IMR-90 (cell line): Measurements from ENCODE around the gene DRD4. TPM values are rescaled to one million over a fixed set of nuclear protein-coding genes. Genes with fewer than 3 reads are reported as not detected.

Experiments
- ATAC-seq: fragments of 200-7000 bp; cut with Tn5 transposase; 2 replicates; pipeline ENCODE4 v1.9.1; 2020; ENCODE audit warnings: low read depth, mild to moderate bottlenecking, moderate library complexity
- BruUV-seq: library from RNA; stranded (reverse); fragments of 400-500 nt; replicated peaks from 2 replicates; lab custom pipeline; 2021; lab: Mats Ljungman, UMichigan
- CTCF ChIA-PET: fragments of 300-600 bp; formaldehyde crosslinking; extraction: SDS; loops from one replicate; lab custom pipeline; 2021; ENCODE audit warnings: antibody characterized with exemption; lab: Yijun Ruan, JAX
- POLR2A ChIA-PET: fragments of 300-600 bp; sonication (Branson Sonifier 250); formaldehyde crosslinking; loops from one replicate; lab custom pipeline; 2022; ENCODE audit warnings: antibody characterized with exemption; ENCODE audit not compliant: unreplicated experiment; lab: Charles Lee
- DNase-seq: peaks from one replicate; pipeline ENCODE4 v3.0.0; 2013
- H2AFZ ChIP-seq: replicated peaks from 2 replicates; pipeline ENCODE3; 2013; ENCODE audit warnings: low read length, mild to moderate bottlenecking; ENCODE audit not compliant: poor library complexity
- H2AK5ac ChIP-seq: 2 replicates; pipeline ENCODE4 v1.6.1; 2013; ENCODE audit warnings: low read depth, low read length, inconsistent platforms
- H2AK9ac ChIP-seq: replicated peaks from 2 replicates; pipeline ENCODE3; 2013; ENCODE audit warnings: mild to moderate bottlenecking, low read depth, low read length, moderate library complexity; ENCODE audit not compliant: poor library complexity
- H2BK120ac ChIP-seq: 2 replicates; pipeline ENCODE4 v1.6.1; 2013; ENCODE audit warnings: low read depth, low read length, inconsistent platforms
- H2BK15ac ChIP-seq: 3 replicates; pipeline ENCODE4 v1.6.1; 2013; ENCODE audit warnings: low read depth, low read length, inconsistent platforms
- H2BK20ac ChIP-seq: 2 replicates; pipeline ENCODE4 v1.6.1; 2013; ENCODE audit warnings: low read depth, mild to moderate bottlenecking, inconsistent platforms, low read length, moderate library complexity
- H2BK5ac ChIP-seq: 2 replicates; pipeline ENCODE4 v1.6.1; 2013; ENCODE audit warnings: mild to moderate bottlenecking, low read depth, low read length, inconsistent platforms; ENCODE audit not compliant: poor library complexity, severe bottlenecking
- H3K14ac ChIP-seq: replicated peaks from 2 replicates; pipeline ENCODE4 v1.6.1; 2013; ENCODE audit warnings: low read depth, low read length, inconsistent platforms
- H3K18ac ChIP-seq: 2 replicates; pipeline ENCODE4 v1.6.1; 2013; ENCODE audit warnings: low read depth, low read length, control low read depth
- H3K23ac ChIP-seq: 2 replicates; pipeline ENCODE4 v1.6.1; 2013; ENCODE audit warnings: low read depth, low read length, inconsistent platforms
- H3K27ac ChIP-seq: 2 replicates; pipeline ENCODE4 v1.5.1; 2013; ENCODE audit warnings: mild to moderate bottlenecking, control low read depth, low read length; ENCODE audit not compliant: insufficient read depth
- H3K27me3 ChIP-seq: 2 replicates; pipeline ENCODE4 v1.6.1; 2013; ENCODE audit warnings: low read length; ENCODE audit not compliant: control insufficient read depth, insufficient read depth
- H3K36me3 ChIP-seq: 2 replicates; pipeline ENCODE4 v1.6.1; 2013; ENCODE audit warnings: low read length, mixed read lengths; ENCODE audit not compliant: control insufficient read depth, insufficient read depth
- H3K4ac ChIP-seq: 2 replicates; pipeline ENCODE4 v1.6.1; 2013; ENCODE audit warnings: low read depth, low read length, inconsistent platforms
- H3K4me1 ChIP-seq: 2 replicates; pipeline ENCODE4 v1.6.1; 2013; ENCODE audit warnings: low read length, mixed read lengths; ENCODE audit not compliant: control insufficient read depth, insufficient read depth
- H3K4me2 ChIP-seq: 2 replicates; pipeline ENCODE4 v1.6.1; 2013; ENCODE audit warnings: low read depth, mild to moderate bottlenecking, control low read depth, low read length, moderate library complexity
- H3K4me3 ChIP-seq: 2 replicates; pipeline ENCODE4 v1.5.1; 2013; ENCODE audit warnings: low read depth, mild to moderate bottlenecking, control low read depth, low read length, moderate library complexity; ENCODE audit not compliant: insufficient read depth
- H3K56ac ChIP-seq: 2 replicates; pipeline ENCODE4 v1.6.1; 2013; ENCODE audit warnings: low read length, inconsistent platforms; ENCODE audit not compliant: insufficient read depth; ENCODE audit errors: extremely low read depth
- H3K79me1 ChIP-seq, 2 experiments: 2 replicates each; pipeline ENCODE4 v1.6.1; 2013; ENCODE audit warnings: low read length in 2 of 2, inconsistent platforms in 1 of 2, low read depth in 1 of 2
- H3K9ac ChIP-seq: 2 replicates; pipeline ENCODE4 v1.6.1; 2013; ENCODE audit warnings: low read depth, low read length, control low read depth
- H3K9me1 ChIP-seq: 2 replicates; pipeline ENCODE4 v1.6.1; 2013; ENCODE audit warnings: low read length, inconsistent platforms; ENCODE audit not compliant: insufficient read depth
- H3K9me3 ChIP-seq: 2 replicates; pipeline ENCODE4 v1.6.1; 2013; ENCODE audit warnings: low read length; ENCODE audit not compliant: control insufficient read depth, insufficient read depth
- H4K20me1 ChIP-seq: 2 replicates; pipeline ENCODE4 v1.6.1; 2013; ENCODE audit warnings: low read length, inconsistent platforms; ENCODE audit not compliant: insufficient read depth
- H4K5ac ChIP-seq: 2 replicates; pipeline ENCODE4 v1.6.1; 2013; ENCODE audit warnings: mild to moderate bottlenecking, low read depth, low read length, control low read depth
- H4K8ac ChIP-seq, 2 experiments: 2 replicates each; pipeline ENCODE4 v1.6.1; 2013; ENCODE audit warnings: low read depth in 2 of 2, low read length in 2 of 2, control low read depth in 1 of 2, inconsistent platforms in 1 of 2
- H4K91ac ChIP-seq: 2 replicates; pipeline ENCODE4 v1.6.1; 2013; ENCODE audit warnings: low read depth, low read length, inconsistent platforms; ENCODE audit not compliant: insufficient read depth
- BHLHE40 ChIP-seq: fragments of 150-350 bp; IDR thresholded peaks from 2 replicates; pipeline ENCODE4 v1.6.1; 2016; ENCODE audit warnings: mild to moderate bottlenecking, low read depth, low read length
- CTCF ChIP-seq: conservative IDR thresholded peaks from 2 replicates; pipeline ENCODE4 v1.5.1; 2012; ENCODE audit warnings: mild to moderate bottlenecking, low read depth, low read length, improper control_type of control experiment
- RFX5 ChIP-seq: IDR thresholded peaks from 2 replicates; pipeline ENCODE4 v1.8.0; 2012; ENCODE audit warnings: low read depth, mild to moderate bottlenecking, low read length, moderate library complexity
- SMC3 ChIP-seq: fragments of 150-350 bp; IDR thresholded peaks from 2 replicates; pipeline ENCODE4 v1.6.1; 2016; ENCODE audit warnings: low read depth, mild to moderate bottlenecking, antibody characterized with exemption, low read length, moderate library complexity
- USF2 ChIP-seq: fragments of 150-350 bp; IDR thresholded peaks from 2 replicates; pipeline ENCODE4 v1.6.1; 2017; ENCODE audit warnings: mild to moderate bottlenecking, antibody characterized with exemption, low read length, low read depth
- WGBS, 2 experiments: methylation state at CpG; one replicate each; pipeline versions ENCODE4 v1.1.5 to v1.1.7; 2013; ENCODE audit warnings: missing lambda C conversion rate in 2 of 2; ENCODE audit not compliant: insufficient read length in 1 of 2; ENCODE audit errors: extremely low coverage in 2 of 2; 5-methylcytosine and 5-hydroxymethylcytosine counted together
- dilution Hi-C: fragments of 300-500 bp; cut with HindIII; formaldehyde crosslinking; loops from one replicate; pipeline ENCODE4 v1.14.3; 2018; ENCODE audit warnings: low sequenced_read_pairs; ENCODE audit not compliant: unreplicated experiment
- in situ Hi-C: fragments of 300-500 bp; cut with MboI; formaldehyde crosslinking; loops from 3 replicates; pipeline ENCODE4 v1.14.3; 2019; ENCODE audit warnings: low sequenced_read_pairs, inconsistent platforms, mixed read lengths
- intact Hi-C: fragments of 100-400 bp; cut with micrococcal nuclease; formaldehyde crosslinking; loops from 2 replicates; pipeline ENCODE4 v1.10.0; 2022
- polyA plus RNA-seq, 3 experiments: library from polyadenylated mRNA; depleted of rRNA; stranded (reverse); fragments of >200 nt; gene quantifications; 2 replicates each; pipeline ENCODE4 v1.2.3, GENCODE V29; 2012; ENCODE audit warnings: low replicate concordance in 1 of 3
- total RNA-seq: library from RNA; depleted of rRNA; stranded (reverse); fragments of >200 nt; gene quantifications from 2 replicates; pipeline ENCODE4 v1.2.3, GENCODE V29; 2012

DRD4 gene
- total and polyA plus RNA-seq, 2 of the 4 experiments (the other 2 are of a cell fraction), result not detected

GRCh38 chr11:687751-688150 is 50.7 kb downstream of the DRD4 start (continued):
- TF ChIP-seq CTCF (no peak), BHLHE40 (no peak), SMC3 (no peak), RFX5 (no peak)

GRCh38 chr11:688681-689080 is 51.6 kb downstream of the DRD4 start:
- H2BK20ac ChIP-seq, result no peak overlapping the region
- ChIA-PET POLR2A (no interaction called here), CTCF (interaction anchor here (0.6 kb wide), 1 partner anchor 642 kb away, joined by 4 read pairs; no protein-coding TSS in a partner anchor)
- H3K9me1 ChIP-seq, result peaks cover 12% of the 10 kb centered on the region; the same call in 1 of the 2 replicates
- no peak overlapping the region for H2BK120ac ChIP-seq
- intact Hi-C loops (no loop called here), dilution Hi-C loops (no loop called here), in situ Hi-C loops (no loop called here)
- H4K8ac ChIP-seq, result no peak overlapping the region
- no peak overlapping the region for H3K4ac ChIP-seq
- H3K23ac ChIP-seq, result no peak overlapping the region
- H4K5ac ChIP-seq, result no peak overlapping the region
- H3K56ac ChIP-seq, result no peak overlapping the region
- H3K4me1 ChIP-seq, result peaks cover 6% of the 10 kb centered on the region; the same call in 1 of the 2 replicates
- peaks cover 42% of the 10 kb centered on the region for H3K36me3 ChIP-seq
- H4K91ac ChIP-seq, result no peak overlapping the region
- H2BK5ac ChIP-seq, result no peak overlapping the region
- no peak overlapping the region for H3K4me3 ChIP-seq
- H3K27me3 ChIP-seq, result no peaks in the 10 kb centered on the region
- no TSS peak for BruUV-seq
- DNase-seq (no peak), ATAC-seq (no peak)
- H3K9ac ChIP-seq, result no peak overlapping the region
- no peak overlapping the region for H3K14ac ChIP-seq
- no peak overlapping the region for H3K4me2 ChIP-seq
- no peak overlapping the region for H2BK15ac ChIP-seq
- 100% methylated on average over 7 of the region's 9 CpGs; no CpG with 5 or more reads in 1 of the 2 experiments for WGBS, 2 experiments
- no peak overlapping the region for H2AK5ac ChIP-seq
- no peak overlapping the region for H3K18ac ChIP-seq
- no peaks in the 10 kb centered on the region for H3K9me3 ChIP-seq
- peaks cover 14 to 48% of the 10 kb centered on the region in 2 experiments; a peak in 3 of 4 replicates for H3K79me1 ChIP-seq
- H3K27ac ChIP-seq, result no peak overlapping the region
- H2AFZ ChIP-seq, result no peak overlapping the region
- peaks cover 24% of the 10 kb centered on the region for H4K20me1 ChIP-seq
- no peak for TF ChIP-seq USF2
- no peak for TF ChIP-seq CTCF
- no peak overlapping the region for H2AK9ac ChIP-seq
